Stimulated activated naive CD8-positive, alpha-beta T cell treated with anti-CD3 and anti-CD28 coated beads, Interleukin-15, Interleukin-2, amounts not matched to agents 100 ng/mL and 50 ng/mL, for 24 hours (primary cell): ENCODE data around the gene EYA4.

ENCODE experiments used
- H3K27ac Mint-ChIP-seq: one replicate; pipeline ENCODE4 v1.8.0; 2021; ENCODE audit warnings: mild to moderate bottlenecking, mixed read lengths
- H3K27me3 Mint-ChIP-seq: one replicate; pipeline ENCODE4 v1.8.0; 2021; ENCODE audit warnings: mixed read lengths
- H3K36me3 Mint-ChIP-seq: one replicate; pipeline ENCODE4 v1.8.0; 2021; ENCODE audit warnings: low read depth, mixed read lengths
- H3K4me1 Mint-ChIP-seq: one replicate; pipeline ENCODE4 v1.8.0; 2021; ENCODE audit warnings: low read depth, mixed read lengths
- H3K4me3 Mint-ChIP-seq: one replicate; pipeline ENCODE4 v1.8.0; 2021; ENCODE audit warnings: mild to moderate bottlenecking, mixed read lengths
- H3K9me3 Mint-ChIP-seq: one replicate; pipeline ENCODE4 v1.8.0; 2021; ENCODE audit warnings: mixed read lengths

Gene EYA4

DNA sequence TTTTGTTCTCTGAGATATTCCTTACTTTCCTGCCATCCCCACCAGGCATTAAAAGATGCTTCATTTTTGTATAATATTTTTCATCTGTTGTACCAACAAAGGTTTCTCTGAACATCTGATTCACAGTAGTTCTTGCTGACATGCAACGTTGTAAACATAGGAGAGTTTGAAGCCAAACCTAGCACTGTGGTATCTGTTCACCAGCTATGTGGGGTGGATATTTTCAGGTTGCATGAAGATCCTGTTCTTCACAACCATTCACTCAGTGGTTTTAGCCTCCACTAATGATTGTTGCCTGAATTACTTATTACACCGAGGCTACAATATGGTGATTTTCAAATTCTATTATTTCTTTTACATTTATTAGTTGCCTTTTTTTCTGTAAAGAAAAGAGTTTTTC, 56.5 kb downstream of the EYA4 start:
- no peaks in the 10 kb centered on the region for H3K27me3 Mint-ChIP-seq
- no peaks in the 10 kb centered on the region for H3K9me3 Mint-ChIP-seq
- no peaks in the 10 kb centered on the region for H3K36me3 Mint-ChIP-seq
- H3K27ac Mint-ChIP-seq = no peak overlapping the region
- no peak overlapping the region for H3K4me3 Mint-ChIP-seq
- H3K4me1 Mint-ChIP-seq = no peaks in the 10 kb centered on the region

DNA sequence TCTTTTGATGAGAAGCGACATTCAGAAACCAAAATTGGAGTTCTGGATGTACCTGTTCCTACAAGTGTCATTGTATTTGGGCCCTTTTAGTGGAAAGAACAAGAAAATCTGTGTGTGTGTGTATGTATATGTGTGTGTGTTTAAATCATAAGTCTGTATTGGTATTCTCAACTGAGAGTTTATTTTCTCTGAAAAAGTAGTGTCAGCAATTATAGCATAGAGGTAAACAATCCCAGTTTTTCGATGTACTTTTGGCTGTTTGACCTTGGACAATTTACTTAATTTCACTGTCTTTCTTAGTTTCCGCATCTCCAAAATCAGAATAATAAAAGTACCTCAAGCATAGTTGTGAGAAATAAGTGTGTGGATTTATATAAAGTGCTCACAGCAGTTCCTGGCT, 57.2 kb downstream of the EYA4 start:
- no peaks in the 10 kb centered on the region for H3K9me3 Mint-ChIP-seq
- no peaks in the 10 kb centered on the region for H3K4me1 Mint-ChIP-seq
- no peak overlapping the region for H3K4me3 Mint-ChIP-seq
- no peaks in the 10 kb centered on the region for H3K27me3 Mint-ChIP-seq
- H3K36me3 Mint-ChIP-seq = no peaks in the 10 kb centered on the region
- H3K27ac Mint-ChIP-seq = no peak overlapping the region

DNA sequence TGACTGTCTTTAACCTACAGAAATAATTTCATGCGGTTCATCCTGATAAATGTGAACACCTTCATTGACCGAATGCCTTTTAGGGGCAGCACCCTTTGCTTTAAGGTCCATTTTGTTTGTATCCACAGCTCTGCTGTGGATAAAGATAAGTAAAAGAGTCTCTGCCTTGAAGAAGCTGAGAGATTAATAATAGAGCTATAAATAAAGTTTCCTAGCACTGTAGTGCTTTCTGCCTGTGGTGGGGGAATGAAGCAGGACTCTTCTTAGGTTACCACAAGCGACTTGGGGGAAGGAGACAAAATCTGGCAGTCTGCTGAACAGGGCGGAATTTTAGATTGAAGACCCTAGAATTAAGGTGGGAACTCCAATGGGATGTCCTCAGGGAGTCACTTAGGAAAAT, 57.6 kb downstream of the EYA4 start:
- H3K4me3 Mint-ChIP-seq = no peak overlapping the region
- H3K9me3 Mint-ChIP-seq = no peaks in the 10 kb centered on the region
- no peaks in the 10 kb centered on the region for H3K4me1 Mint-ChIP-seq
- no peak overlapping the region for H3K27ac Mint-ChIP-seq
- H3K36me3 Mint-ChIP-seq = no peaks in the 10 kb centered on the region
- peaks cover 2% of the 10 kb centered on the region for H3K27me3 Mint-ChIP-seq

DNA sequence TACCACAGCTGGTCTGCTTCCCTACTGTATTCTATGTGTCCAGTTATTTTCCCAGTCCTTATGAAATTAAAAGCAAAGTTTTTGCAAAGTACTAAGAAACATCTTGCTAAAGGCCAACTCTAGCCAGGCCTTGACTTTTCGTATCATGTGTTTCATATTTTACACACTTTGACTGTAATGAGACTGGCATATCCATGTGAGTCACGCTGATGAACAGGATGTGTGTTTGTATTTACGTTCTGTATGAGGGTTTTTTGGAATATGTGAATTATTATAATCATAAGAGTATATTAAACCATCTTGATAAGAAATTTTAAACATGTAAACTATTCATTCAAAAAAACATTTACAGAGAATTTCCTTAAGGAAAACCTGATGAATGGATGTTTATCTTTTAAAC, 59.7 kb downstream of the EYA4 start:
- no peak overlapping the region for H3K4me3 Mint-ChIP-seq
- no peaks in the 10 kb centered on the region for H3K4me1 Mint-ChIP-seq
- H3K36me3 Mint-ChIP-seq = no peaks in the 10 kb centered on the region
- H3K9me3 Mint-ChIP-seq = no peaks in the 10 kb centered on the region
- peaks cover 7% of the 10 kb centered on the region for H3K27me3 Mint-ChIP-seq
- no peak overlapping the region for H3K27ac Mint-ChIP-seq

DNA sequence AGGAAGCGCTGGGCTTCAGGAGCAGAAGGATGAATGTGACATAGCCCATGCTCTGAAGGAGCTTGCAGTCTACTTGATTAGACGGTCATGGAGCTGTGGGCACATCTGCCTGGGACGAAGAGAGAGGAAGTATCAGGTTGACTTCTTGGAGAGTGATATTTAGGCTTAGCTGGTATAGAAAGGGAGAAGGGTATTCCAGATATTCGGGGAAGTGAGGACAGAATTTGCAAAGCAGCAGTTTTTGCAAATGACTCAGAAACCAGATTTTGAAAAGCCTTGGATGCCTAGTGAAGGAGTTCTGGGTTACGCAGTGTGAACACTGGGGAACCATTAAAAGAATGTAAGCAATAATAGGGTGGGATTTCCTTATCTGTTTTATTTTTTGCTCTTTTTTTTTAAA, 60.7 kb downstream of the EYA4 start:
- no peak overlapping the region for H3K4me3 Mint-ChIP-seq

DNA sequence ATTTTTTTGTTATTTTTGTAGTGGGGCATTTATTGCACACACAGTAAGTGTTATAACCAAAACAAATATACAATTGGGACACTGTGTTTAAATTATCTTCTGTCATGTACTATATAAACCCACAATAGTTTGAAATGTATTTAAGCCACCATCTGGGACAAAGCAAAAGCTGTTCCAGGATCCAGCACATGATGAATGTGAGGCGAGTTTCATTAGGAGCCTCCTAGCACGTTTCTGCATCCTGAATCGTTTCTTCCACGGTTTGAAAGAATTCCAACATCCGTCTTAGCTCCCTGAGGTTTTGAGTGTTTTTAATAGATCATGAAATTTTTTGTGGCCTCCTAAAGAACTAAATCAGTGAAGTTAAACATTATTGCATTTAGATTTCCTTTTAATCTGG, 65.8 kb downstream of the EYA4 start:
- Mint-ChIP-seq H3K36me3 (no peaks in the 10 kb centered on the region), H3K9me3 (peaks cover 4% of the 10 kb centered on the region), H3K4me1 (no peaks in the 10 kb centered on the region), H3K27me3 (peaks cover 11% of the 10 kb centered on the region), H3K4me3 (no peak overlapping the region), H3K27ac (no peak overlapping the region)

More for the DNA sequence above, 60.7 kb downstream of the EYA4 start:
- no peak overlapping the region for H3K27ac Mint-ChIP-seq
- H3K4me1 Mint-ChIP-seq = no peaks in the 10 kb centered on the region
- peaks cover 7% of the 10 kb centered on the region for H3K27me3 Mint-ChIP-seq
- no peaks in the 10 kb centered on the region for H3K9me3 Mint-ChIP-seq
- no peaks in the 10 kb centered on the region for H3K36me3 Mint-ChIP-seq

DNA sequence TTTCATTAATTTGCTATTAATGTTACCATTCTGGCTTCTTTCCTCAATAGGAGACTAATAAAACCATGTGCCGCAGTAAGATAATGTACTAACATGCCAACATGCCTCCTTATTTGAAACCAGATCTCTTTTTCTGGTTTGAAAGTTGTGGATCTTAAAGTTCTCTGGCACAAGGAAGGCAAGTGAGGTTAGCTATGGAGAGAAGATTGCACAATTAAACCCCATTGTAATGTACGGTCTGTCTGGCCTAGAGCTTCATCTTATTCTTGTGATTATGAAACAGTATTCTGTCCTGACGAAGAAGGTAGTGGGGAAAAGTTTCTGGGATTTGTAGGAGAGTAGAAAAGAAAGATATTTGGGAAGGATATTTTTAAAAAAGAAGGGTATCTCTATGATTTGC, 68.4 kb downstream of the EYA4 start:
- Mint-ChIP-seq H3K36me3 (no peaks in the 10 kb centered on the region), H3K27me3 (peaks cover 4% of the 10 kb centered on the region), H3K4me1 (no peaks in the 10 kb centered on the region), H3K4me3 (no peak overlapping the region), H3K27ac (no peak overlapping the region), H3K9me3 (peaks cover 4% of the 10 kb centered on the region)

DNA sequence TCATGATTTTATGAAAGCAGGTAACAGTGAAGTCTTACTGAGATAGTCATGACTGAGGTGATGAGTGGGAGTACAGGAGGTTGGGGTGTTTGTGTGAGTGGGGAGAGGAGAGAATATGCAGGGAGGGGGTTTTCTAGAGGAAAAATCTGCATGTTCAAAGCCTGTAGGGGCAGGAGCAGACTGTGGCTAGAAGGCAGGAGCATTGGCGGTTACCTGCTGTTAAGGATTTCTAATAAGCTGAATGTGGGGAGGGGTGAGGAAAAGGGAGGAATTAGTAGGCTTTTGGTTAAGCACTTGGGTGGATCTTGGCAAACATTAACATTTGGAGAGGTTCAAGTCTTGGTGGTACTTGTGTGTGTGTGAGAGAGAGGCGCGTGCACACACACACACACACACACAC, 70.8 kb downstream of the EYA4 start:
- H3K4me3 Mint-ChIP-seq = no peak overlapping the region
- no peaks in the 10 kb centered on the region for H3K36me3 Mint-ChIP-seq
- peaks cover 4% of the 10 kb centered on the region for H3K27me3 Mint-ChIP-seq
- no peaks in the 10 kb centered on the region for H3K4me1 Mint-ChIP-seq
- peaks cover 4% of the 10 kb centered on the region for H3K9me3 Mint-ChIP-seq
- H3K27ac Mint-ChIP-seq = no peak overlapping the region

DNA sequence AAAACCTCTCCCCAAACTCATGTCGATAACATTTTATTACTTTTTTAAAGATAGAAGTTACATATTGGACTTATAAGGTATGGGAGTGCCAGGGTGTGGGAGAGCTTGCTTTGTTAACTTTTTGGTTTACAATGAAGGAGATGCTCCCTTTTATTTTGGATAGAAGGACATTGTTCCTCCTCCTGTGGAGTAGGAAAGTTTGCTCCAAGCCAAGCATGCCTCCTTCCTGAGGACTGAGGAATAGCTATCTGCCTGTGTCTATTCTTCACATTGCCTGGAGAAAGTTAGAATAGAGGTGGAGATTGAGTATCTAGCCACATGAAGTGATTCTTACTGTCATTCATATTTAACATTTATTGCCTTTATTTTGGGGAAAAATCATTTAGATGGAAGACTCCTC, 71.9 kb downstream of the EYA4 start:
- peaks cover under 1% of the 10 kb centered on the region for H3K27me3 Mint-ChIP-seq
- H3K4me3 Mint-ChIP-seq = no peak overlapping the region
- no peak overlapping the region for H3K27ac Mint-ChIP-seq
- H3K9me3 Mint-ChIP-seq = peaks cover 1% of the 10 kb centered on the region
- H3K4me1 Mint-ChIP-seq = no peaks in the 10 kb centered on the region
- H3K36me3 Mint-ChIP-seq = no peaks in the 10 kb centered on the region

DNA sequence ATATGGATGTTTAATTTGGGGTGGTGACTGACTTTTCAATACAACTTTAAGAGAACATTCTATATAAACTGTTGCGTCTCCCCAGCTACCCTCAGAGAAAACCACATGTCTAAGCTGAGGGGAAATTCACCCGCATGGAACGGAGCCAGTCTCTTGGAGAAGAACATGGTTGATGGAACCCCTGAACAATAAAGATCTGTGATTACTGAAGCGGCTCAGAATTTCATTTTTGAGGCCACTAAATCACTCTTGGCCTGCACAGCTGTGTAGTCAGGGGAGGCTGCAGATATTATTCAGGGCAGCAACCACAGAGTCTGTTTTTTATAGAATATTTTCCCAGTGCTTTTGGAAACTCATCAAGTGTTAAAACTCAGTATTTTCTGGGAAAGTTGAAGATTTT, 73.8 kb downstream of the EYA4 start:
- Mint-ChIP-seq H3K4me3 (no peak overlapping the region), H3K9me3 (no peaks in the 10 kb centered on the region), H3K4me1 (no peaks in the 10 kb centered on the region), H3K27me3 (no peaks in the 10 kb centered on the region), H3K27ac (no peak overlapping the region), H3K36me3 (no peaks in the 10 kb centered on the region)

DNA sequence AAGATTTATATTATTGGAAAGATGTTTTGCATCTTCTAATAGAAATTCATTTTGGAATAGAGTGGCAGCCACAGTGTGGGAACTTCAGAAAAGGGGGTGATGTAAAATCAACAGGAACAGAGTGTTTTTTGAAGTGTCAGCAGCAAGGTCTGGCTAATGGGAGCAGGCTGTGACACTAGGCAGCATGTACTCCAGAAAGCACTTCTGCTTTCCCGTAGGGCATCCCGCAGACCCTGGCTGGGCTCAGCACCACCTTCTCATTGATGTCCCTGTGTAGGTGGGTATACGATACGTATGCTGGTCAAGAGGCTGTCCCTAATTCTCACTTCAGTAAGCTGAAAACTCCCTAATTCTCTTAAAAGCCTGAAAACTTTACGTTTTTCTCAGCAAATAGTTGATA, 74.7 kb downstream of the EYA4 start:
- no peaks in the 10 kb centered on the region for H3K4me1 Mint-ChIP-seq
- H3K4me3 Mint-ChIP-seq = no peak overlapping the region
- H3K36me3 Mint-ChIP-seq = no peaks in the 10 kb centered on the region
- H3K9me3 Mint-ChIP-seq = no peaks in the 10 kb centered on the region
- no peaks in the 10 kb centered on the region for H3K27me3 Mint-ChIP-seq
- H3K27ac Mint-ChIP-seq = no peak overlapping the region

DNA sequence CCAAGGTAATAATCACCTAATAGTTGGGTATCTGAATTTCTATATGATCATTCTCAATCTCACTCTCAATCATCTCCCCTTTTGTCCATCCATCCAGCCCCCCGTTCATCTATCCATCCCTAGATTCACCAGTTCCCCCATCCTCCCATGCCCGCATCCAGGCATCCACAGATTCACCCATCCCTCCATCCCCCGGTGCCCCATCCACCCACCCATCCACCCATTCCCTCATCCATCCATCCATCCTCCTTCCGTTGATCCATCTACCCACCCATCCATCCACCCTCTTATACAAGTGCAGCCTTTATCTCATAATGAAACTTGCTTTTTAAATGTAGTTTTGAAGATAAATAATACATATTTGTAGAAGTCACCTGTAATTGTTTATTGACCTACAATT, 76.5 kb downstream of the EYA4 start:
- H3K27me3 Mint-ChIP-seq = no peaks in the 10 kb centered on the region
- H3K9me3 Mint-ChIP-seq = no peaks in the 10 kb centered on the region
- H3K4me3 Mint-ChIP-seq = no peak overlapping the region
- H3K36me3 Mint-ChIP-seq = no peaks in the 10 kb centered on the region
- no peak overlapping the region for H3K27ac Mint-ChIP-seq
- no peaks in the 10 kb centered on the region for H3K4me1 Mint-ChIP-seq

DNA sequence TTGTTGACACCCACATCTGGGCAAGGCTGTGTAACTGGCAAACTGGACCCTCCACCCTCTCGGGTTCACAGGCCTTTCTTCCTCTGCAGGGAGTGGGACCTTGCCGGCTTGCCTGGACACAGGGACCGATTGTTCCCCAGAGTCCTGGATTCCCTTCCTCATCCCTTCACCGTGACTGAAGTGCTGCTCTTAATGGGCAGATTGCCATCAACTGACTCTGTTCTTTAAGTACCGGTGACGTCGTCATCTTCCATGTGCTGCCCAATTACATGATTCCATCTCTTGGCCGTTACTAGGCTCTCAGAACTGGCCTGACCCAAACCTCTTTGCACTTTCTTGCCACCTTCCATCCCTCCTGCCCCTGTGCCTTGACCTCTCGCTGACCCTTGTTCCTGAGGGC, 85.4 kb downstream of the EYA4 start:
- H3K27ac Mint-ChIP-seq = no peak overlapping the region
- H3K4me1 Mint-ChIP-seq = no peaks in the 10 kb centered on the region
- no peaks in the 10 kb centered on the region for H3K27me3 Mint-ChIP-seq
- no peaks in the 10 kb centered on the region for H3K36me3 Mint-ChIP-seq
- no peaks in the 10 kb centered on the region for H3K9me3 Mint-ChIP-seq
- no peak overlapping the region for H3K4me3 Mint-ChIP-seq

DNA sequence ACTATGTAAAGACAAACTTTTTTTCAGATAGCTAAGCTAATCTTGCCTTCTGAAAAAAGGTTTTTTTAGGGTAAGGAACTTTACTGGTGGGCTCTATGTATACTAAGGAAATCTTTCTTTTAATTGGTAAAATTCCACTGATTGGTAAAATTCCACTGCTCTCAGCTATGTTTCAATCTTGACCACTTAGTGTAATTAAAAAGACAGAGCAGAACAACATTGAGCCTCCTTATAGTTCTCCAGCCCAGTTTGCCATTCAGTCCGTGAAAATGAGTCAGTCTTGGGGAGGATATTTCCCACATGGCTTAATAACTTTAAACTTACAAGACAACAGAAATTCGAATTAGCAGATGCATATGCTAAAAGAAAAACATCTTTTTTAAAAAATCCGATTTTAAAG, 92.7 kb downstream of the EYA4 start:
- Mint-ChIP-seq H3K4me1 (no peaks in the 10 kb centered on the region), H3K9me3 (no peaks in the 10 kb centered on the region), H3K4me3 (no peak overlapping the region), H3K36me3 (no peaks in the 10 kb centered on the region), H3K27me3 (peaks cover 4% of the 10 kb centered on the region), H3K27ac (no peak overlapping the region)

DNA sequence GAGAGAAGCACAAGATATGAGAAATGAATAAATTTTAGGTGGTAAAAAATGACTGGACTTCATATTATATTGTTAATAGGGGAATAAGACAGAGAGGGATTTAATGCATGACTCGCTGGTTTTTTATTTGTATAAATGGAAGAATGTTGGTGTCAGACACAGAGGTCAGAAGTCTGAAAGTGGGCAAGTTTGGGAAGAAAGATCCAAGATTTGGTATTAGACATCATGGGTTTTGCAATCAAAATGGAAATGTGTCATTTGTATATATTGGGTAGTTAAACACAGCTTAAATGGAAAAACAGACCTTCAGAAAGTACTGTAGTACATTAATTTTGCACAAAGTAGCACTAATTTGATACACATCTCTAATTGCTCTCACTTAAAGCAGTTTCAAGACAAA, 96.2 kb downstream of the EYA4 start:
- no peak overlapping the region for H3K27ac Mint-ChIP-seq
- no peaks in the 10 kb centered on the region for H3K36me3 Mint-ChIP-seq
- peaks cover 4% of the 10 kb centered on the region for H3K27me3 Mint-ChIP-seq
- H3K4me3 Mint-ChIP-seq = no peak overlapping the region
- no peaks in the 10 kb centered on the region for H3K4me1 Mint-ChIP-seq
- no peaks in the 10 kb centered on the region for H3K9me3 Mint-ChIP-seq

DNA sequence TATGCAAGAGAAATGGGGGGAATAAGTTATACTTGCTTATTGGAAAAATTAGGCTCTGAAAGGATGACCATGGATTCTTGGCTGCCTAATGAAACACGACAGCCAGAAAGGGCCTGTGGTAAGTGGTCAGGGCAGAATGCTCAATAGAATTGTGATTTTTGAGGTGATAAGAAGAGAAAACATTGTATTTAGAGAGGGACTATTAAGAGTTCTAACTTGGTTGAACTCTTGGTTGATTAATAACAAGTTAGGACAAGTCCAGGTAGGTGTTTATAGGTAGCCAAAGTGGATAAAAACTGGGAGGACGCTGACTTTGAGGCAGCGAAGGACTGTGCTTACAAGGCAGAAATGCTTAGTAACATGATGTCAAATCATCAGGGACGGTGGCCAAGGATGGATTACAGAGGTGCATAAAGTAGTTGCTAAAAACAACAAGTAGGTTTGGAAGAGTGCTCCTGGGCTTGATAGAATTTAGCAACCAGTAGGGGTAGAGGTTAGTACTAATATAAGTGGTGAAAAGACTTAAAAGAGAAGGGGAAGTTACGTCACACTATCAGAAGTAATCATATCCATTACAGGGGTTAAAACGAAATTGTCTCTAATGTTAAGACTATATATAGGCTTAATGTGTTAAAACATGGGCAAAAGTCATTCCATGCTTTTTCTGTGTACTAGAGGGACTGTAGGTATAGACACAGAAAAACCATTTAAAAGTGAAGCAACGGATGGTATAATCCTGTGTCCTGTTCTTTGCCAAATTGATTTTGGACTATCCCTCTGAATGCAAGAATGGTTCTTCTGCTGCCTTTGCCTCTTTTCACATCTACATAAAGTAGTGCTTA, 98.6 kb downstream of the EYA4 start:
- Mint-ChIP-seq H3K9me3 (no peaks in the 10 kb centered on the region), H3K27ac (no peak overlapping the region), H3K27me3 (peaks cover 4% of the 10 kb centered on the region), H3K4me1 (no peaks in the 10 kb centered on the region), H3K36me3 (no peaks in the 10 kb centered on the region), H3K4me3 (no peak overlapping the region)
